Activated naive CD4-positive, alpha-beta T cell treated with anti-CD3 and anti-CD28 coated beads, Interleukin-2, amount 50 U/mL, for 72 hours (primary cell): ENCODE results near the gene NCOA5. TPM values are rescaled to one million over a fixed set of nuclear protein-coding genes. Genes with fewer than 3 reads are reported as not detected.
"Not testable (repeated sequence)": the region's sequence is repeated elsewhere in the genome, so short reads cannot be mapped to it uniquely, and the experiment has no call there.

Experiments
- ATAC-seq, 2 donors: fragments of 150-1000 bp; cut with Tn5 transposase; 2 replicates each; pipeline ENCODE4 v1.10.0; 2021; ENCODE audit warnings: mild to moderate bottlenecking in 2 of 2, moderate library complexity in 2 of 2
- DNase-seq, 2 donors: peaks; one replicate each; pipeline ENCODE4 v3.0.0; 2021 to 2022; ENCODE audit warnings: low spot score in 2 of 2
- H3K27ac Mint-ChIP-seq, 2 donors: one replicate each; pipeline ENCODE4 v1.8.0; 2022; ENCODE audit warnings: mild to moderate bottlenecking in 2 of 2, mixed read lengths in 2 of 2
- H3K36me3 Mint-ChIP-seq, 2 donors: one replicate each; pipeline ENCODE4 v1.8.0; 2022; ENCODE audit warnings: mixed read lengths in 2 of 2
- H3K9me3 Mint-ChIP-seq, 2 donors: one replicate each; pipeline ENCODE4 v1.8.0; 2022; ENCODE audit warnings: mixed read lengths in 2 of 2
- total RNA-seq, 2 donors: library from RNA; stranded (reverse); gene quantifications; one replicate each; pipeline ENCODE4 v1.2.3, GENCODE V29; 2022

NCOA5 gene
- total RNA-seq, 2 donors from 2014 or later = 2.2 to 15.2 TPM

GRCh38 chr20:46107061-46107460 is 17.3 kb upstream of the NCOA5 start:
- Mint-ChIP-seq H3K27ac (no peak overlapping the region), H3K9me3 (no peaks in the 10 kb centered on the region), H3K36me3 (no peaks in the 10 kb centered on the region)
- DNase-seq = no peak
- ATAC-seq = no peak

GRCh38 chr20:46104262-46104661 is 14.5 kb upstream of the NCOA5 start:
- Mint-ChIP-seq H3K9me3 (no peaks in the 10 kb centered on the region), H3K27ac (no peak overlapping the region), H3K36me3 (no peaks in the 10 kb centered on the region)
- DNase-seq (no peak), ATAC-seq (no peak)

DNA sequence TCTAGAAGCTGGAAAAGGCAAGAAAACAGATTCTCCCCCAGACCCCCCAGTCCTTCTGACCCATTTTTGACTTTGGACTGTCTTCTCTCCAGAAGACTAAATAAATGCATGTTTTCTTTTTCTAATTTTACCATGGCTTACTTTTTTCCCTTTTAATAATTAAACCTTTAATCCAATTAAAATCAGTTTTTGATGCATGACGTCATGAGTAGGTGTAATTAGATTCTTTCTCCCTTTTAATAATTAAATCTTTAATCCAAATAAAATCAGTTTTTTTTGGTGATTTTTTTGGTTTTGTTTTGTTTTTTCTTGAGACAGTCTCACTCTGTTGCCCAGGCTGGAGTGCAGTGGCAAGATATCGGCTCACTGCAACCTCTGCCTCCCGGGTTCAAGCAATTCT is 13.2 kb upstream of the NCOA5 start:
- Mint-ChIP-seq H3K9me3 (no peaks in the 10 kb centered on the region), H3K36me3 (no peaks in the 10 kb centered on the region), H3K27ac (no peak overlapping the region)
- no peak for DNase-seq
- no peak for ATAC-seq

- no peak overlapping the region for H3K27ac Mint-ChIP-seq
- H3K9me3 Mint-ChIP-seq = no peaks in the 10 kb centered on the region
- ATAC-seq = no peak
- H3K36me3 Mint-ChIP-seq = no peaks in the 10 kb centered on the region
- no peak for DNase-seq
Measured at GRCh38 chr20:46101957-46102356, 12.2 kb upstream of the NCOA5 start.

- DNase-seq (no peak), ATAC-seq (no peak)
- Mint-ChIP-seq H3K9me3 (no peaks in the 10 kb centered on the region), H3K27ac (no peak overlapping the region), H3K36me3 (no peaks in the 10 kb centered on the region)
Measured at GRCh38 chr20:46100988-46101387, 11.2 kb upstream of the NCOA5 start.

DNA sequence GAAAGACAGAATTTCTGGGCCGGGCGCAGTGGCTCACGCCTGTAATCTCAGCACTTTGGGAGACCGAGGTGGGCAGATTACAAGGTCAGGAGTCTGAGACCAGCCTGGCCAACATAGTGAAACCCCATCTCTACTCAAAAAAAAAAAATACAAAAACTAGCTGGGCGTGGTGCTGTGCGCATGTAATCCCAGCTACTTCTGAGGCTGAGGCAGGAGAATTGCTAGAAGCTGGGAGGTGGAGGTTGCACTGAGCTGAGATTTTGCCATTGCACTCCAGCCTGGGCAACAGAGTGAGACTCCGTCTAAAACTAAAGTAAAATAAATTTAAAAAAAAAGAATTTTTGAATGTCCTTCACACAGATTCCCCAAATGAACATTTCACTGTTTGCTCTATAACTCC is 10.7 kb upstream of the NCOA5 start:
- not testable (repeated sequence) for ATAC-seq

GRCh38 chr20:46099491-46100287 is 9.9 kb upstream of the NCOA5 start:
- Mint-ChIP-seq H3K36me3 (no peaks in the 10 kb centered on the region), H3K27ac (no peak overlapping the region), H3K9me3 (no peaks in the 10 kb centered on the region)
- DNase-seq = no peak
- ATAC-seq = no peak

More for the DNA sequence above, 10.7 kb upstream of the NCOA5 start:
- H3K27ac Mint-ChIP-seq, H3K36me3 Mint-ChIP-seq, H3K9me3 Mint-ChIP-seq, DNase-seq: not testable (repeated sequence)

- ATAC-seq = no peak
- H3K36me3 Mint-ChIP-seq = peaks cover 0 to 4% of the 10 kb centered on the region in 2 donors
Measured at GRCh38 chr20:46093531-46093930, 3.8 kb upstream of the NCOA5 start.

DNA sequence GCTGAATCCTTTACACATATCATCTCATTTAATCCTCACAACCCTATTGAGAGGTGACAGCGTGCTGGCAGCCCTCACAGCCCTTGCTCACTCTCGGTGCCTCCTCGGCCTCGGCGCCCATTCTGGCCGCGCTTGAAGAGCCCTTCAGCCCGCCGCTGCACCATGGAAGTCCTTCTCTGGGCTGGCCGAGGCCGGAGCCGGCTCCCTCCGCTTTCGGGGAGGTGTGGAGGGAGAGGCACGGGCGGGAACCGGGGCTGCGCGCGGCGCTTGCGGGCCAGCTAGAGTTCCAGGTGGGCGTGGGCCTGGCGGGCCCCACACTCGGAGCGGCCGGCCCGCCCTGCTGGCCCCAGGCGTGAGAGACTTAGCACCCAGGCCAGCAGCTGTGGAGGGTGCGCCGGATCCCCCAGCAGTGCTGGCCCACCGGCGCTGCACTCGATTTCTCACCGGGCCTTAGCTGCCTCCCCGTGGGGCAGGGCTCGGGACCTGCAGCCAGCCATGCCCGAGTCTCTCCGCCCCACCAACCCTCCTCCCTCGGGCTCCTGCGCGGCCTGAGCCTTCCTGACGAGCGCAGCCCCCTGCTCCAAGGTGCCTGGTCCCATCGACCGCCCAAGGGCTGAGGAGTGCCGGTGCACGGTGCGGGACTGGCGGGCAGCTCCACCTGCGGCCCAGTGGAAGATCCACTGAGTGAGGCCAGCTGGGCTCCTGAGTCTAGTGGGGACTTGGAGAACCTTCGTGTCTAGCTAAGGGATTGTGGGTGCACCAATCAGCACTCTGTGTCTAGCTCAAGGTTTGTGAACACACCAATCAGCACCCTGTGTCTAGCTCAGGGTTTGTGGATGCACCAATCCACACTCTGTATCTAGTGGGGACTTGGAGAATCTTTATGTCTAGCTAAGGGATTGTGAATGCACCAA is 2.1 kb upstream of the NCOA5 start:
- not testable (repeated sequence) for ATAC-seq, H3K9me3 Mint-ChIP-seq, H3K27ac Mint-ChIP-seq, H3K36me3 Mint-ChIP-seq, DNase-seq

More at GRCh38 chr20:46093531-46093930, 3.8 kb upstream of the NCOA5 start:
- Mint-ChIP-seq H3K9me3 (no peaks in the 10 kb centered on the region), H3K27ac (no peak overlapping the region)
- DNase-seq = no peak

GRCh38 chr20:46089167-46089416 is 670 bp downstream of the NCOA5 start:
- peaks cover 0 to 4% of the 10 kb centered on the region in 2 donors for H3K36me3 Mint-ChIP-seq
- no peak for DNase-seq
- peak; percentile 47 to 66 for ATAC-seq
- peak overlapping the region; percentile 92 to 93 for H3K27ac Mint-ChIP-seq
- no peaks in the 10 kb centered on the region for H3K9me3 Mint-ChIP-seq

DNA sequence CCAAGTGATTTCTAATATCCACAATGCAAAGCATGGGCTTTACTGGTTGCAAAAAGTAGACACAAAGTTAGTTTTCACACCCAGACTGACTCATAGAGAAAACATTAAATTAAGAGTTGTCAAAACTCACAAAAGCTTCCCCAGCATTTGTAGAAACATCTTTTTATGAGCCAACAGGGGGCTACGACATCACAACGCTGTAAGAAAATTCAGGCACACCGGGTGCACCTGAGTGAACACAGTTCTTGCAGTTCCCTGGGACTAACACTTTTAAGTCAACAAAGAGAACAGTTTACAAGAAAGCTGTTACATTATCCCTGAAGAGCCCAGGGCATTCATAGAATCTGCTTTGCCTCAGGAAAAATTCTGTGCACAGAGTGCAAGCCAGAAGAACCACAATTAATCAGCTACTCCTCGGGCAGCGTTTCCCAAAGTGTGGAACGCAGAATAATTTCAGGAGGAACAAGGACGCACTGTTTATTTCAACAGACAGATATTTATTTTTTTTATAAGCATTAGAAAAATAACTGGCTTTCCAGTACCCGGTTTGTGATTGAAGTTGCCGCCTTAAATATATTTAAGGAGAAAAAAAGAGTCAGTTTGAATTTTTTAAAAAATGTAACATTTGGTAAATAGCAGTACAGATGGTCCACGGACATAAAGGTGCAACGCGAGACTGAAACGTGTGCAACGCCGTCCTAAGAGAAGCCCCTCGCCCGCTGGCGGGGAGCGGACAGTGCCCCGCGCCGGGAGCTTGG is 1.2 kb downstream of the NCOA5 start:
- DNase-seq (no peak), ATAC-seq (no peak)
- no peaks in the 10 kb centered on the region for H3K9me3 Mint-ChIP-seq
- H3K27ac Mint-ChIP-seq = peak overlapping the region; percentile 92 to 93
- peaks cover 0 to 4% of the 10 kb centered on the region in 2 donors for H3K36me3 Mint-ChIP-seq

DNA sequence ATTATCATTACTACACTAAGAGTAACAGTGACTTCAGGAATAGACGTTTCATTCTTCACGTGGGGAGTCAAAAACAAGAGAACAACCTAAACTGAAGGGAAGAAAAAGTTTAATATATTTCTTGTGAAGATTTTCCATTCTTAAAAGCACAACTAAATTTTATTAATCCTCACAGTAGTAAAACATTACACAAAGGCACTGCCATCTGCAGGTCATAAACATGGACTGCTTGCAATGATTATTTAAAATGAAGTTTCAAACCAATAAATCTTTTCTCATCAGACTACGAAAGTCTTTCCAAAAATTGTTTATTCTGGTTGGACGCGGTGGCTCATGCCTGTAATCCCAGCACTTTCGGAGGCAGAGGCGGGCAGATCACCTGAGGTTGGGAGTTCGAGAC is 2.6 kb downstream of the NCOA5 start:
- Mint-ChIP-seq H3K27ac (no peak overlapping the region), H3K9me3 (no peaks in the 10 kb centered on the region), H3K36me3 (peaks cover 0 to 4% of the 10 kb centered on the region in 2 donors)
- DNase-seq (no peak), ATAC-seq (no peak)

- Mint-ChIP-seq H3K27ac (peak overlapping the region in 1 of 2 donors; percentile 16), H3K36me3 (peaks cover 0 to 4% of the 10 kb centered on the region in 2 donors), H3K9me3 (no peaks in the 10 kb centered on the region)
- ATAC-seq (no peak), DNase-seq (no peak)
Measured at GRCh38 chr20:46085179-46085851, 4.4 kb downstream of the NCOA5 start.

DNA sequence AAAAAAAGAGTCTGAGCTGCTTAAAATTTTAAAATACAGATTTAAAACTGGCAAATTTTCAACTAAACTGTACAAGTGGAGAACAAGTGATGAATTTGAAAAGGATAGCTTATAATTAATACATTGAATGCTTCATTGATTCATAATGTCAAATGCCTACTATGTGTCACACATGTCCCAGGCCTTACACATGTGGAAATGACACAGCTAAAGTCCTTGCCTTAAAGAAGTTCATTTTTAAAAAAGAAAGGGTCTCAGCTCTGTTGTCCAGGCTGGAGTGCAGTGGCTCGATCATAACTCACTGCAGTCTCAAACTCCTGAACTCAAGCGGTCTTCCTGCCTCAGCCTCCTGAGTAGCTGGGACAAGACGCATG is 5.0 kb downstream of the NCOA5 start:
- no peak for DNase-seq
- Mint-ChIP-seq H3K36me3 (peaks cover 0 to 4% of the 10 kb centered on the region in 2 donors), H3K27ac (no peak overlapping the region), H3K9me3 (no peaks in the 10 kb centered on the region)
- ATAC-seq = no peak

DNA sequence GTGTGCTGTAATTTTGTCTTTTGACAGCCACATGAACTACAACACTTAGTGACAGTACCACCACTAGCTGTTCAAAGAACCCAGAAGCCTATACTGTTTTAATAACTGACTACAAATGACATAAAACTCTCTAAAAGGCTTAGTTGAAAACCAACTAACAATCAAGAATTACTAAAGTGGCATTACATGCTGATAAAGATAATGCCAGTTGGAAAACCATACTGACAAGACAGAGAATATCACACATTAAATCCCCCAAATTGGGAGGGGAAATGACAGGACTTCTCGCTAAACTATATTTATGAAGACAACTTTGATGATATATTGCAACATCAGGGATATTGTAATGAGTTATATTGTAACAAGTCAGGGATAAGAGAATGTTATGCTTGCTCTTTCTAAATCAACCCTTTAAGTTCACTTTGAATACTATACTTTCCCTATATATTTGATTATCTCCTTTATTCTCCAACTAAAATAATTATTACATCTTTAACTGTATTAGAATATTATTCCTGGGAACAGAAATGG is 6.2 kb downstream of the NCOA5 start:
- no peak for DNase-seq
- Mint-ChIP-seq H3K27ac (no peak overlapping the region), H3K9me3 (no peaks in the 10 kb centered on the region), H3K36me3 (no peaks in the 10 kb centered on the region)
- no peak for ATAC-seq

- Mint-ChIP-seq H3K9me3 (no peaks in the 10 kb centered on the region), H3K36me3 (no peaks in the 10 kb centered on the region), H3K27ac (no peak overlapping the region)
- DNase-seq = no peak
- no peak for ATAC-seq
Measured at GRCh38 chr20:46083101-46083500, 6.7 kb downstream of the NCOA5 start.
